Activated CD4-positive, alpha-beta T cell treated with anti-CD3 and anti-CD28 coated beads, Interleukin-2, amount 10 ng/mL, durations not matched to agents 24 days and 14 days (primary cell): ENCODE results near the gene CAMSAP1. TPM values are rescaled to one million over a fixed set of nuclear protein-coding genes. Genes with fewer than 3 reads are reported as not detected.

Experiments
- DNase-seq: peaks from one replicate; pipeline ENCODE4 v3.0.0; 2022
- H3K27ac Mint-ChIP-seq: one replicate; pipeline ENCODE4 v1.8.0; 2022; ENCODE audit warnings: mild to moderate bottlenecking, mixed read lengths
- H3K27me3 Mint-ChIP-seq: one replicate; pipeline ENCODE4 v1.8.0; 2022; ENCODE audit warnings: mixed read lengths
- H3K36me3 Mint-ChIP-seq: one replicate; pipeline ENCODE4 v1.8.0; 2022; ENCODE audit warnings: low read depth, mild to moderate bottlenecking, mixed read lengths
- H3K4me1 Mint-ChIP-seq: one replicate; pipeline ENCODE4 v1.8.0; 2021; ENCODE audit warnings: mixed read lengths
- H3K4me3 Mint-ChIP-seq: one replicate; pipeline ENCODE4 v1.8.0; 2022; ENCODE audit warnings: mild to moderate bottlenecking, moderate library complexity, mixed read lengths
- H3K9me3 Mint-ChIP-seq: one replicate; pipeline ENCODE4 v1.8.0; 2021; ENCODE audit warnings: mixed read lengths
- intact Hi-C: fragments of 100-400 bp; cut with micrococcal nuclease; formaldehyde crosslinking; loops from one replicate; pipeline ENCODE4 v1.15.1; 2023
- total RNA-seq: library from RNA; stranded (reverse); gene quantifications from 2 replicates; pipeline ENCODE4 v1.2.3, GENCODE V29; 2022

CAMSAP1 gene
- total RNA-seq, 1 donor from 2014 or later, result 49.9 TPM

GRCh38 chr9:135801070-135801469 lies 106.3 kb downstream of the CAMSAP1 start:
- no peak for DNase-seq
- intact Hi-C loops, result no loop called here
- H3K4me1 Mint-ChIP-seq, result no peaks in the 10 kb centered on the region
- no peak overlapping the region for H3K4me3 Mint-ChIP-seq
- no peaks in the 10 kb centered on the region for H3K36me3 Mint-ChIP-seq
- no peak overlapping the region for H3K27ac Mint-ChIP-seq
- no peaks in the 10 kb centered on the region for H3K27me3 Mint-ChIP-seq
- no peaks in the 10 kb centered on the region for H3K9me3 Mint-ChIP-seq

GRCh38 chr9:135799261-135799660 lies 108.1 kb downstream of the CAMSAP1 start:
- no peaks in the 10 kb centered on the region for H3K27me3 Mint-ChIP-seq
- no peak for DNase-seq
- no peak overlapping the region for H3K4me3 Mint-ChIP-seq
- no peaks in the 10 kb centered on the region for H3K9me3 Mint-ChIP-seq
- intact Hi-C loops, result no loop called here
- no peaks in the 10 kb centered on the region for H3K4me1 Mint-ChIP-seq
- no peaks in the 10 kb centered on the region for H3K36me3 Mint-ChIP-seq
- H3K27ac Mint-ChIP-seq, result no peak overlapping the region

GRCh38 chr9:135798263-135798585 lies 109.1 kb downstream of the CAMSAP1 start:
- intact Hi-C loops, result no loop called here
- Mint-ChIP-seq H3K4me3 (no peak overlapping the region), H3K27ac (no peak overlapping the region), H3K9me3 (no peaks in the 10 kb centered on the region), H3K36me3 (no peaks in the 10 kb centered on the region), H3K4me1 (no peaks in the 10 kb centered on the region), H3K27me3 (no peaks in the 10 kb centered on the region)
- DNase-seq, result no peak

- intact Hi-C loops, result no loop called here
- Mint-ChIP-seq H3K4me1 (no peaks in the 10 kb centered on the region), H3K27me3 (no peaks in the 10 kb centered on the region), H3K27ac (no peak overlapping the region), H3K4me3 (no peak overlapping the region), H3K36me3 (no peaks in the 10 kb centered on the region), H3K9me3 (no peaks in the 10 kb centered on the region)
- peak; percentile 76 for DNase-seq
Measured at GRCh38 chr9:135797507-135798262, 109.7 kb downstream of the CAMSAP1 start.

- no peaks in the 10 kb centered on the region for H3K4me1 Mint-ChIP-seq
- H3K27ac Mint-ChIP-seq, result no peak overlapping the region
- intact Hi-C loops, result no loop called here
Measured at GRCh38 chr9:135796784-135797485, 110.4 kb downstream of the CAMSAP1 start.

GRCh38 chr9:135795391-135795790 lies 112.0 kb downstream of the CAMSAP1 start:
- no peaks in the 10 kb centered on the region for H3K4me1 Mint-ChIP-seq
- no peak overlapping the region for H3K4me3 Mint-ChIP-seq
- no peaks in the 10 kb centered on the region for H3K9me3 Mint-ChIP-seq
- no peak overlapping the region for H3K27ac Mint-ChIP-seq
- no peak for DNase-seq
- intact Hi-C loops, result no loop called here
- H3K27me3 Mint-ChIP-seq, result no peaks in the 10 kb centered on the region
- no peaks in the 10 kb centered on the region for H3K36me3 Mint-ChIP-seq

More at GRCh38 chr9:135796784-135797485, 110.4 kb downstream of the CAMSAP1 start:
- no peaks in the 10 kb centered on the region for H3K27me3 Mint-ChIP-seq
- H3K36me3 Mint-ChIP-seq, result no peaks in the 10 kb centered on the region
- no peak overlapping the region for H3K4me3 Mint-ChIP-seq
- no peaks in the 10 kb centered on the region for H3K9me3 Mint-ChIP-seq
- no peak for DNase-seq

- DNase-seq, result no peak
- intact Hi-C loops, result no loop called here
- H3K27me3 Mint-ChIP-seq, result no peaks in the 10 kb centered on the region
- H3K27ac Mint-ChIP-seq, result no peak overlapping the region
- H3K4me3 Mint-ChIP-seq, result no peak overlapping the region
- H3K36me3 Mint-ChIP-seq, result no peaks in the 10 kb centered on the region
- no peaks in the 10 kb centered on the region for H3K9me3 Mint-ChIP-seq
- H3K4me1 Mint-ChIP-seq, result no peaks in the 10 kb centered on the region
Measured at GRCh38 chr9:135794361-135794885, 112.9 kb downstream of the CAMSAP1 start.

GRCh38 chr9:135794057-135794335 lies 113.3 kb downstream of the CAMSAP1 start:
- no peak for DNase-seq
- Mint-ChIP-seq H3K27ac (no peak overlapping the region), H3K36me3 (no peaks in the 10 kb centered on the region), H3K4me1 (no peaks in the 10 kb centered on the region), H3K9me3 (no peaks in the 10 kb centered on the region), H3K27me3 (no peaks in the 10 kb centered on the region), H3K4me3 (no peak overlapping the region)
- intact Hi-C loops, result no loop called here

- H3K36me3 Mint-ChIP-seq, result no peaks in the 10 kb centered on the region
- intact Hi-C loops, result no loop called here
- H3K27ac Mint-ChIP-seq, result no peak overlapping the region
Measured at GRCh38 chr9:135793221-135794056, 113.9 kb downstream of the CAMSAP1 start.

GRCh38 chr9:135792268-135793128 lies 114.8 kb downstream of the CAMSAP1 start:
- Mint-ChIP-seq H3K27me3 (no peaks in the 10 kb centered on the region), H3K4me1 (no peaks in the 10 kb centered on the region), H3K4me3 (no peak overlapping the region), H3K36me3 (no peaks in the 10 kb centered on the region), H3K9me3 (no peaks in the 10 kb centered on the region), H3K27ac (no peak overlapping the region)
- no peak for DNase-seq
- intact Hi-C loops, result no loop called here

More at GRCh38 chr9:135793221-135794056, 113.9 kb downstream of the CAMSAP1 start:
- H3K9me3 Mint-ChIP-seq, result no peaks in the 10 kb centered on the region
- H3K4me1 Mint-ChIP-seq, result no peaks in the 10 kb centered on the region
- H3K27me3 Mint-ChIP-seq, result no peaks in the 10 kb centered on the region
- no peak overlapping the region for H3K4me3 Mint-ChIP-seq
- DNase-seq, result no peak

GRCh38 chr9:135791431-135792267 lies 115.7 kb downstream of the CAMSAP1 start:
- no peaks in the 10 kb centered on the region for H3K36me3 Mint-ChIP-seq
- no peaks in the 10 kb centered on the region for H3K4me1 Mint-ChIP-seq
- no peak overlapping the region for H3K27ac Mint-ChIP-seq
- no peak for DNase-seq
- H3K4me3 Mint-ChIP-seq, result no peak overlapping the region
- H3K27me3 Mint-ChIP-seq, result no peaks in the 10 kb centered on the region
- intact Hi-C loops, result no loop called here
- no peaks in the 10 kb centered on the region for H3K9me3 Mint-ChIP-seq

GRCh38 chr9:135790850-135791249 lies 116.5 kb downstream of the CAMSAP1 start:
- Mint-ChIP-seq H3K9me3 (no peaks in the 10 kb centered on the region), H3K27me3 (no peaks in the 10 kb centered on the region), H3K4me1 (no peaks in the 10 kb centered on the region), H3K27ac (no peak overlapping the region), H3K36me3 (no peaks in the 10 kb centered on the region), H3K4me3 (no peak overlapping the region)
- DNase-seq, result no peak
- intact Hi-C loops, result no loop called here

- intact Hi-C loops, result no loop called here
- no peak for DNase-seq
- no peaks in the 10 kb centered on the region for H3K9me3 Mint-ChIP-seq
- H3K27me3 Mint-ChIP-seq, result no peaks in the 10 kb centered on the region
- no peak overlapping the region for H3K27ac Mint-ChIP-seq
- no peaks in the 10 kb centered on the region for H3K36me3 Mint-ChIP-seq
- no peaks in the 10 kb centered on the region for H3K4me1 Mint-ChIP-seq
- no peak overlapping the region for H3K4me3 Mint-ChIP-seq
Measured at GRCh38 chr9:135790356-135790755, 117.0 kb downstream of the CAMSAP1 start.
